Body of pancreas (tissue), 4 donors: ENCODE measurements around the gene ZNF891.

Experiments
- CTCF ChIP-seq, 7 experiments: fragments of 450-650 bp in 4 of 7; fragments of 200-600 bp in 3 of 7; sonication (generic) in 3 of 7; IDR thresholded peaks; one replicate each; pipeline ENCODE4 v1.5.1; 2016 to 2019; ENCODE audit warnings: antibody characterized with exemption in 7 of 7
- POLR2A ChIP-seq, 3 donors: fragments of 450-650 bp; IDR thresholded peaks; one replicate each; pipeline ENCODE4 v1.6.1; 2016; ENCODE audit warnings: antibody characterized with exemption in 3 of 3, mild to moderate bottlenecking in 2 of 3

- TF ChIP-seq CTCF (IDR thresholded peaks at IDR 0.05) (no peak), POLR2A (IDR thresholded peaks at IDR 0.05) (no peak)
Measured at GRCh38 chr12:133120385-133121191, 9.5 kb downstream of the ZNF891 start.
